ENCODE data around the gene CCDC122. TPM values are rescaled to one million over a fixed set of nuclear protein-coding genes. Genes with fewer than 3 reads are reported as not detected.
A peak's percentile ranks its signal among the peaks of the same experiment; 100 is the strongest.

CCDC122 gene
- total RNA-seq (2014; rRNA removed; shearing (Covaris generic); ENCODE audit: low replicate concordance): 0.14 and 1.6 TPM in 2 replicates

- Histone ChIP-seq H3K79me2 (ENCODE audit: low read length) (no peaks in the 10 kb centered on the region), H3K4me1 (ENCODE audit: low read length) (peaks cover 43% of the 10 kb centered on the region), H3K36me3 (ENCODE audit: insufficient read depth, low read length) (no peaks in the 10 kb centered on the region), H3K27ac (ENCODE audit: low read length) (no peak within 1 kb of the TSS), H3K9me2 (replicated peaks; ENCODE audit: insufficient read depth, low read length) (no peaks in the 10 kb centered on the region), H3K9me3 (ENCODE audit: low read length) (no peaks in the 10 kb centered on the region), H4K20me1 (ENCODE audit: insufficient read depth, low read depth, low read length) (no peaks in the 10 kb centered on the region), H3K4me2 (ENCODE audit: low read depth, low read length, poor library complexity, severe bottlenecking) (peak within 1 kb of the TSS; percentile 92), H3K27me3 (ENCODE audit: low read length) (no peaks in the 10 kb centered on the region; the same call in 1 of the 2 replicates), H2AFZ (ENCODE audit: low read length) (peak within 1 kb of the TSS; percentile 87), H3K9ac (ENCODE audit: low read length) (peak within 1 kb of the TSS; percentile 76), H3K4me3 (ENCODE audit: low read length) (peak within 1 kb of the TSS; percentile 76)
- DNase-seq: peak; percentile 80
Observed at GRCh38 chr13:43878892-43879754, at the start of gene CCDC122. CCDC122 (minus strand) TSS chr13:43879740; CDS start chr13:43869376, 10,364 bp downstream.

GRCh38 chr13:43924549-43925245 is 45.2 kb upstream of the CCDC122 start:
- no peak overlapping the region for H3K9ac ChIP-seq (ENCODE audit: low read length)
- H2AFZ ChIP-seq (ENCODE audit: low read length): no peak overlapping the region
- no peaks in the 10 kb centered on the region for H3K79me2 ChIP-seq (ENCODE audit: low read length)
- H3K27me3 ChIP-seq (ENCODE audit: low read length): no peaks in the 10 kb centered on the region
- H3K9me3 ChIP-seq (ENCODE audit: low read length): no peaks in the 10 kb centered on the region
- no peaks in the 10 kb centered on the region for H3K36me3 ChIP-seq (ENCODE audit: insufficient read depth, low read length)
- no peaks in the 10 kb centered on the region for H4K20me1 ChIP-seq (ENCODE audit: insufficient read depth, low read depth, low read length)
- peak; percentile 42 for DNase-seq
- peaks cover 5% of the 10 kb centered on the region for H3K4me1 ChIP-seq (ENCODE audit: low read length)
- H3K27ac ChIP-seq (ENCODE audit: low read length): no peak overlapping the region
- H3K4me3 ChIP-seq (ENCODE audit: low read length): no peak overlapping the region
- H3K4me2 ChIP-seq (ENCODE audit: low read depth, low read length, poor library complexity, severe bottlenecking): no peak overlapping the region
- H3K9me2 ChIP-seq (replicated peaks; ENCODE audit: insufficient read depth, low read length): no peaks in the 10 kb centered on the region

- no peak overlapping the region for H3K9ac ChIP-seq (ENCODE audit: low read length)
- H3K4me3 ChIP-seq (ENCODE audit: low read length): no peak overlapping the region
- no peak overlapping the region for H2AFZ ChIP-seq (ENCODE audit: low read length)
Observed at GRCh38 chr13:43920965-43921674, 41.6 kb upstream of the CCDC122 start.

GRCh38 chr13:43918636-43919035 is 39.1 kb upstream of the CCDC122 start:
- H3K4me3 ChIP-seq (ENCODE audit: low read length): no peak overlapping the region
- H3K79me2 ChIP-seq (ENCODE audit: low read length): no peaks in the 10 kb centered on the region
- no peak overlapping the region for H3K4me2 ChIP-seq (ENCODE audit: low read depth, low read length, poor library complexity, severe bottlenecking)
- H4K20me1 ChIP-seq (ENCODE audit: insufficient read depth, low read depth, low read length): no peaks in the 10 kb centered on the region
- no peak overlapping the region for H2AFZ ChIP-seq (ENCODE audit: low read length)
- H3K9me2 ChIP-seq (replicated peaks; ENCODE audit: insufficient read depth, low read length): no peaks in the 10 kb centered on the region
- H3K36me3 ChIP-seq (ENCODE audit: insufficient read depth, low read length): no peaks in the 10 kb centered on the region
- no peaks in the 10 kb centered on the region for H3K27me3 ChIP-seq (ENCODE audit: low read length)
- H3K9me3 ChIP-seq (ENCODE audit: low read length): no peaks in the 10 kb centered on the region
- DNase-seq: no peak
- no peak overlapping the region for H3K9ac ChIP-seq (ENCODE audit: low read length)
- H3K4me1 ChIP-seq (ENCODE audit: low read length): peaks cover 8% of the 10 kb centered on the region
- no peak overlapping the region for H3K27ac ChIP-seq (ENCODE audit: low read length)

More at GRCh38 chr13:43920965-43921674, 41.6 kb upstream of the CCDC122 start:
- Histone ChIP-seq H3K9me2 (replicated peaks; ENCODE audit: insufficient read depth, low read length) (no peaks in the 10 kb centered on the region), H3K27me3 (ENCODE audit: low read length) (no peaks in the 10 kb centered on the region), H3K27ac (ENCODE audit: low read length) (no peak overlapping the region), H3K79me2 (ENCODE audit: low read length) (no peaks in the 10 kb centered on the region), H3K4me2 (ENCODE audit: low read depth, low read length, poor library complexity, severe bottlenecking) (no peak overlapping the region), H3K36me3 (ENCODE audit: insufficient read depth, low read length) (no peaks in the 10 kb centered on the region), H3K4me1 (ENCODE audit: low read length) (peaks cover 13% of the 10 kb centered on the region), H4K20me1 (ENCODE audit: insufficient read depth, low read depth, low read length) (no peaks in the 10 kb centered on the region), H3K9me3 (ENCODE audit: low read length) (no peaks in the 10 kb centered on the region)
- DNase-seq: no peak

GRCh38 chr13:43916828-43917227 is 37.3 kb upstream of the CCDC122 start:
- H3K9me2 ChIP-seq (replicated peaks; ENCODE audit: insufficient read depth, low read length): no peaks in the 10 kb centered on the region
- DNase-seq: no peak
- no peak overlapping the region for H3K4me2 ChIP-seq (ENCODE audit: low read depth, low read length, poor library complexity, severe bottlenecking)
- H3K36me3 ChIP-seq (ENCODE audit: insufficient read depth, low read length): no peaks in the 10 kb centered on the region
- H3K27ac ChIP-seq (ENCODE audit: low read length): no peak overlapping the region
- H2AFZ ChIP-seq (ENCODE audit: low read length): no peak overlapping the region
- H3K27me3 ChIP-seq (ENCODE audit: low read length): no peaks in the 10 kb centered on the region
- H3K9ac ChIP-seq (ENCODE audit: low read length): no peak overlapping the region
- no peaks in the 10 kb centered on the region for H3K9me3 ChIP-seq (ENCODE audit: low read length)
- H3K4me1 ChIP-seq (ENCODE audit: low read length): peaks cover 10% of the 10 kb centered on the region
- no peaks in the 10 kb centered on the region for H3K79me2 ChIP-seq (ENCODE audit: low read length)
- H3K4me3 ChIP-seq (ENCODE audit: low read length): no peak overlapping the region
- no peaks in the 10 kb centered on the region for H4K20me1 ChIP-seq (ENCODE audit: insufficient read depth, low read depth, low read length)

DNA sequence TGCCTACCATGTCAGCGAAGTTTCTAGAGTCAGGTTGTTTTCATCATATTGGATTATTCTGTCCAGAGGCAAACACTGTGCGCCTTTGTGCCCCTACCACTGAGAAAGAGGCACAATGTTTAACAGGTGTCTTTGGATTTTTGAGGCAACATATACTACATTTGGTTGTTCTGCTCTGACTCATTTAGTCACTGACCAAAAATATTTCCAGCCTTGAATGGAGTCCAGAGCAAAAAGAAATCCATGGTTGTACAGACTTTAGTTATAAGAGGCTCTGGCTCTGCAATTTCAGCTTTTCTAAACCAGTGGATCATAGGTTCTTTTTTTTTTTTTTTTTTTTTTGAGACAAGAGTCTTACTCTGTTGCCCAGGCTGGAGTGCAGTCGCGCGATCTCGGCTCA is 35.9 kb upstream of the CCDC122 start:
- Histone ChIP-seq H3K4me2 (ENCODE audit: low read depth, low read length, poor library complexity, severe bottlenecking) (no peak overlapping the region), H3K4me3 (ENCODE audit: low read length) (no peak overlapping the region)
- no peak for DNase-seq

DNA sequence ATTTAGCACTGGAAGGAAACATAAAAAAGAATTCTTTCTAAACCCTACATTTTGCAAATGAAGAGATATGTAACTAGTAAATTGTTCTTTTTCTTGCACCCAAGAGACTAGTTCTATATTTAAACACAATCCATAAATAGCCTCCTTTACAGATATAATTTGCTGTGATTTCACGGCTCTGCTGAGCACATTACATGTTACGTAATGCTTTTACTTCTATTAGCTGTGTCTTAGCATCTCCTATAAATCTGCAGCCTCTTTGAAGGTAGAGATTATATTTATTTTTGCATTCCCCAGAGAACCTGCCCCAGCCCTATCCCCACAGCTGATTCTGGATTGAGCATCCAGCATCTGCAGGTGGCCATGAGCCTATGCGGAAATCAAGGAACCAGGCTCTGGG is 32.3 kb upstream of the CCDC122 start:
- Histone ChIP-seq H3K9me3 (ENCODE audit: low read length) (no peaks in the 10 kb centered on the region), H3K4me3 (ENCODE audit: low read length) (no peak overlapping the region), H3K4me1 (ENCODE audit: low read length) (peaks cover 5% of the 10 kb centered on the region; the same call in 1 of the 2 replicates), H3K36me3 (ENCODE audit: insufficient read depth, low read length) (no peaks in the 10 kb centered on the region), H3K27ac (ENCODE audit: low read length) (no peak overlapping the region), H3K9me2 (replicated peaks; ENCODE audit: insufficient read depth, low read length) (no peaks in the 10 kb centered on the region), H3K79me2 (ENCODE audit: low read length) (no peaks in the 10 kb centered on the region), H3K4me2 (ENCODE audit: low read depth, low read length, poor library complexity, severe bottlenecking) (no peak overlapping the region), H2AFZ (ENCODE audit: low read length) (no peak overlapping the region), H3K9ac (ENCODE audit: low read length) (no peak overlapping the region), H4K20me1 (ENCODE audit: insufficient read depth, low read depth, low read length) (no peaks in the 10 kb centered on the region), H3K27me3 (ENCODE audit: low read length) (no peaks in the 10 kb centered on the region)
- no peak for DNase-seq

More for the DNA sequence above, 35.9 kb upstream of the CCDC122 start:
- Histone ChIP-seq H2AFZ (ENCODE audit: low read length) (no peak overlapping the region), H3K4me1 (ENCODE audit: low read length) (peaks cover 13% of the 10 kb centered on the region), H3K27me3 (ENCODE audit: low read length) (no peaks in the 10 kb centered on the region), H4K20me1 (ENCODE audit: insufficient read depth, low read depth, low read length) (no peaks in the 10 kb centered on the region), H3K9me3 (ENCODE audit: low read length) (no peaks in the 10 kb centered on the region), H3K9me2 (replicated peaks; ENCODE audit: insufficient read depth, low read length) (no peaks in the 10 kb centered on the region), H3K9ac (ENCODE audit: low read length) (no peak overlapping the region), H3K27ac (ENCODE audit: low read length) (no peak overlapping the region), H3K36me3 (ENCODE audit: insufficient read depth, low read length) (no peaks in the 10 kb centered on the region), H3K79me2 (ENCODE audit: low read length) (no peaks in the 10 kb centered on the region)

GRCh38 chr13:43911278-43911677 is 31.7 kb upstream of the CCDC122 start:
- no peaks in the 10 kb centered on the region for H3K27me3 ChIP-seq (ENCODE audit: low read length)
- H3K27ac ChIP-seq (ENCODE audit: low read length): no peak overlapping the region
- no peak for DNase-seq
- no peaks in the 10 kb centered on the region for H3K9me2 ChIP-seq (replicated peaks; ENCODE audit: insufficient read depth, low read length)
- H3K9me3 ChIP-seq (ENCODE audit: low read length): no peaks in the 10 kb centered on the region
- no peaks in the 10 kb centered on the region for H3K36me3 ChIP-seq (ENCODE audit: insufficient read depth, low read length)
- H3K9ac ChIP-seq (ENCODE audit: low read length): no peak overlapping the region
- no peak overlapping the region for H2AFZ ChIP-seq (ENCODE audit: low read length)
- H3K4me3 ChIP-seq (ENCODE audit: low read length): no peak overlapping the region
- H3K79me2 ChIP-seq (ENCODE audit: low read length): no peaks in the 10 kb centered on the region
- H4K20me1 ChIP-seq (ENCODE audit: insufficient read depth, low read depth, low read length): no peaks in the 10 kb centered on the region
- H3K4me2 ChIP-seq (ENCODE audit: low read depth, low read length, poor library complexity, severe bottlenecking): no peak overlapping the region
- H3K4me1 ChIP-seq (ENCODE audit: low read length): peaks cover 5% of the 10 kb centered on the region; the same call in 1 of the 2 replicates
